Dermis microvascular lymphatic vessel endothelial cell (primary cell): Measurements from ENCODE around the gene RUNDC3A. TPM values are rescaled to one million over a fixed set of nuclear protein-coding genes. Genes with fewer than 3 reads are reported as not detected.
"Not testable (repeated sequence)": the region's sequence is repeated elsewhere in the genome, so short reads cannot be mapped to it uniquely, and the experiment has no call there.

Experiments
- DNase-seq, 2 donors: peaks; one replicate each; pipeline versions ENCODE4 v3.0.0 to v3.0.0-alpha.2; 2010; ENCODE audit warnings: low read depth in 2 of 2
- total RNA-seq: library from RNA; depleted of rRNA; stranded (reverse); fragments of >200 nt; gene quantifications from 2 replicates; pipeline ENCODE4 v1.2.1, GENCODE V29; 2014

Gene RUNDC3A
- total RNA-seq, 1 donor from 2014 or later, result 0.13 TPM

GRCh38 chr17:44358066-44358465 lies 49.7 kb downstream of the RUNDC3A start:
- DNase-seq, result no peak

- DNase-seq, result no peak
Measured at GRCh38 chr17:44359006-44359405, 50.6 kb downstream of the RUNDC3A start.

GRCh38 chr17:44359458-44360143 lies 51.2 kb downstream of the RUNDC3A start:
- DNase-seq, result no peak

- DNase-seq, result no peak
Measured at GRCh38 chr17:44360144-44360533, 51.7 kb downstream of the RUNDC3A start.

- no peak for DNase-seq
Measured at GRCh38 chr17:44360826-44361225, 52.4 kb downstream of the RUNDC3A start.

- no peak for DNase-seq
Measured at GRCh38 chr17:44361292-44362260, 53.2 kb downstream of the RUNDC3A start.

- no peak for DNase-seq
Measured at GRCh38 chr17:44362459-44362948, 54.1 kb downstream of the RUNDC3A start.

GRCh38 chr17:44362949-44363612 lies 54.7 kb downstream of the RUNDC3A start:
- peak in 1 of 2 donors; percentile 8 for DNase-seq

- DNase-seq, result peak in 1 of 2 donors; percentile 62
Measured at GRCh38 chr17:44363613-44364159, 55.3 kb downstream of the RUNDC3A start, which contains the start of gene FAM171A2. TSS of gene FAM171A2 (minus strand) at chr17:44363853. CDS start at chr17:44363714, 139 bp downstream.

- DNase-seq, result not testable (repeated sequence)
Measured at GRCh38 chr17:44365051-44365450, 56.6 kb downstream of the RUNDC3A start.

- no peak for DNase-seq
Measured at GRCh38 chr17:44367231-44367979, 59.0 kb downstream of the RUNDC3A start.

Other genes starting within 250 kb of the RUNDC3A start
- 22.5 and 25.3 TPM in 2 replicates for gene LSM12, start 241.9 kb upstream of the RUNDC3A start, total RNA-seq
- gene G6PC3, start 237.9 kb upstream of the RUNDC3A start, total RNA-seq, result 23.6 and 33.0 TPM in 2 replicates
- 36.4 and 40.4 TPM in 2 replicates for gene HDAC5, start 185.0 kb upstream of the RUNDC3A start, total RNA-seq
- gene HROB, start 166.7 kb upstream of the RUNDC3A start, total RNA-seq, result 1.3 and 1.6 TPM in 2 replicates
- not detected in 2 replicates for gene ASB16, start 137.9 kb upstream of the RUNDC3A start, total RNA-seq
- 25.5 and 36.3 TPM in 2 replicates for gene TMUB2, start 121.6 kb upstream of the RUNDC3A start, total RNA-seq
- 28.9 and 39.7 TPM in 2 replicates for gene ATXN7L3, start 108.7 kb upstream of the RUNDC3A start, total RNA-seq
- gene UBTF, start 88.9 kb upstream of the RUNDC3A start, total RNA-seq, result 37.5 and 44.4 TPM in 2 replicates
- not detected in 2 replicates for gene SLC4A1, start 40.5 kb upstream of the RUNDC3A start, total RNA-seq
- gene SLC25A39, start 16.2 kb downstream of the RUNDC3A start, total RNA-seq, result 54.0 and 98.0 TPM in 2 replicates
- 341 and 1,059 TPM in 2 replicates for gene GRN, start 36.7 kb downstream of the RUNDC3A start, total RNA-seq
- gene FAM171A2, start 55.3 kb downstream of the RUNDC3A start, total RNA-seq, result 3.9 and 6.6 TPM in 2 replicates
- 0.13 and 0.51 TPM in 2 replicates for gene ITGA2B, start 81.0 kb downstream of the RUNDC3A start, total RNA-seq
- 8.7 and 11.5 TPM in 2 replicates for gene GPATCH8, start 194.8 kb downstream of the RUNDC3A start, total RNA-seq
- 0.39 and 0.51 TPM in 2 replicates for gene FZD2, start 248.9 kb downstream of the RUNDC3A start, total RNA-seq